ENCODE results near the gene LRP11. TPM values are rescaled to one million over a fixed set of nuclear protein-coding genes. Genes with fewer than 3 reads are reported as not detected.

Gene LRP11
- total and polyA plus RNA-seq, 2 experiments from 2014 or later, result 50.3 to 108 TPM

GRCh38 chr6:149809798-149810197 lies 54.4 kb downstream of the LRP11 start:
- Histone ChIP-seq H4K20me1 (ENCODE audit: insufficient read depth) (no peaks in the 10 kb centered on the region), H3K9ac (no peak overlapping the region), H3K9me3 (ENCODE audit: low read depth) (no peaks in the 10 kb centered on the region), H3K4me2 (ENCODE audit: unreplicated experiment) (no peak overlapping the region), H3K4me1 (ENCODE audit: insufficient read depth) (no peaks in the 10 kb centered on the region), H3K4me3 (no peak overlapping the region), H3F3A (ENCODE audit: insufficient read depth) (peaks cover 32% of the 10 kb centered on the region), H3K27me3 (replicated peaks; ENCODE audit: insufficient read depth) (no peaks in the 10 kb centered on the region), H3K36me3 (ENCODE audit: low read depth) (peaks cover 24% of the 10 kb centered on the region), H3K9me2 (ENCODE audit: insufficient read depth) (no peaks in the 10 kb centered on the region), H2AFZ (no peak overlapping the region), H3K27ac (no peak overlapping the region), H3K79me2 (ENCODE audit: insufficient read depth) (no peaks in the 10 kb centered on the region)
- TF ChIP-seq EZH2phosphoT487 (IDR thresholded peaks at IDR 0.05; ENCODE audit: insufficient read depth, low read depth), result no peak
- no peak for TF ChIP-seq EZH2 (IDR thresholded peaks at IDR 0.05; ENCODE audit: insufficient read depth, poor library complexity, severe bottlenecking)
- in situ Hi-C loops (cut with MboI), result no loop called here
- no peak for DNase-seq
- WGBS, 2 experiments (ENCODE audit: low coverage in 1 of 2, low lambda C conversion rate in 2 of 2, missing lambda C conversion rate in 2 of 2), result 94 to 98% methylated on average over 2 of the region's 2 CpGs

DNA sequence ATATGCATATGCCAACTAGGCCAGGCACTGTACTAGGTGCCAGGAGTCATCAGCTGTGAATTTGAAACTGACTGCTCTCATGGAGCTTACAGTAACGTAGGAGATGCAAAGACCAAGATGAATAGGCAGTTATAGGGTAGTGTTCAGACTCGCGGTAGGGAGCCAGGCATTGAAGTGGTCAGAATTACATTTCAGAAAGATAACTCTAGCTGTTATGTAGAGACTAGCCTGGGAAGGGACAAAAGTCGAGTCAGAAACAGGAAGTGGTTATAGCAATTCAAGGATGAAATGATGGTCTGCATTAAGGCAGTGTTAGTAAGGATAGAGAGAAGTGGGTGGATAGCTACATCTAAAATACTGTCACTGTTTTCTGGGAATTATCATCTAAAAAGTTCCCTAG lies 58.0 kb downstream of the LRP11 start:
- H3K27me3 ChIP-seq (replicated peaks; ENCODE audit: insufficient read depth), result no peaks in the 10 kb centered on the region
- WGBS, 2 experiments (ENCODE audit: low coverage in 1 of 2, low lambda C conversion rate in 2 of 2, missing lambda C conversion rate in 2 of 2), result 73 to 78% methylated on average over 4 of the region's 4 CpGs
- H3K4me3 ChIP-seq, result no peak overlapping the region
- peak; percentile 37 for DNase-seq
- H3K79me2 ChIP-seq (ENCODE audit: insufficient read depth), result peaks cover 16% of the 10 kb centered on the region
- H3K4me2 ChIP-seq (ENCODE audit: unreplicated experiment), result no peak overlapping the region
- no peaks in the 10 kb centered on the region for H3K9me3 ChIP-seq (ENCODE audit: low read depth)
- TF ChIP-seq EZH2 (IDR thresholded peaks at IDR 0.05; ENCODE audit: insufficient read depth, poor library complexity, severe bottlenecking) (no peak), EZH2phosphoT487 (IDR thresholded peaks at IDR 0.05; ENCODE audit: insufficient read depth, low read depth) (no peak)
- in situ Hi-C loops (cut with MboI), result no loop called here
- H3F3A ChIP-seq (ENCODE audit: insufficient read depth), result peaks cover 9% of the 10 kb centered on the region; the same call in 1 of the 2 replicates
- no peaks in the 10 kb centered on the region for H4K20me1 ChIP-seq (ENCODE audit: insufficient read depth)
- H3K9ac ChIP-seq, result no peak overlapping the region
- H3K27ac ChIP-seq, result no peak overlapping the region
- peaks cover 32% of the 10 kb centered on the region for H3K36me3 ChIP-seq (ENCODE audit: low read depth)
- no peaks in the 10 kb centered on the region for H3K9me2 ChIP-seq (ENCODE audit: insufficient read depth)
- no peaks in the 10 kb centered on the region for H3K4me1 ChIP-seq (ENCODE audit: insufficient read depth)
- H2AFZ ChIP-seq, result no peak overlapping the region

- 97 to 98% methylated on average over 3 of the region's 3 CpGs for WGBS, 2 experiments (ENCODE audit: low coverage in 1 of 2, low lambda C conversion rate in 2 of 2, missing lambda C conversion rate in 2 of 2)
- Histone ChIP-seq H3K4me2 (ENCODE audit: unreplicated experiment) (no peak overlapping the region), H3K4me3 (no peak overlapping the region), H3K9me3 (ENCODE audit: low read depth) (no peaks in the 10 kb centered on the region), H4K20me1 (ENCODE audit: insufficient read depth) (no peaks in the 10 kb centered on the region; the same call in 1 of the 2 replicates), H3K27me3 (replicated peaks; ENCODE audit: insufficient read depth) (no peaks in the 10 kb centered on the region), H3K9me2 (ENCODE audit: insufficient read depth) (no peaks in the 10 kb centered on the region), H3K36me3 (ENCODE audit: low read depth) (peaks cover 30% of the 10 kb centered on the region), H3K9ac (no peak overlapping the region), H2AFZ (no peak overlapping the region), H3K4me1 (ENCODE audit: insufficient read depth) (no peaks in the 10 kb centered on the region), H3K27ac (no peak overlapping the region), H3K79me2 (ENCODE audit: insufficient read depth) (peaks cover 74% of the 10 kb centered on the region), H3F3A (ENCODE audit: insufficient read depth) (no peaks in the 10 kb centered on the region)
- no peak for DNase-seq
- in situ Hi-C loops (cut with MboI), result no loop called here
- TF ChIP-seq EZH2phosphoT487 (IDR thresholded peaks at IDR 0.05; ENCODE audit: insufficient read depth, low read depth), result no peak
- TF ChIP-seq EZH2 (IDR thresholded peaks at IDR 0.05; ENCODE audit: insufficient read depth, poor library complexity, severe bottlenecking), result no peak
Measured at GRCh38 chr6:149783551-149783950, 80.6 kb downstream of the LRP11 start.

- no peak overlapping the region for H3K4me2 ChIP-seq (ENCODE audit: unreplicated experiment)
- WGBS, 2 experiments (ENCODE audit: low coverage in 1 of 2, low lambda C conversion rate in 2 of 2, missing lambda C conversion rate in 2 of 2), result 98 to 100% methylated on average over 2 of the region's 2 CpGs
- TF ChIP-seq EZH2phosphoT487 (IDR thresholded peaks at IDR 0.05; ENCODE audit: insufficient read depth, low read depth), result no peak
- no peak for TF ChIP-seq EZH2 (IDR thresholded peaks at IDR 0.05; ENCODE audit: insufficient read depth, poor library complexity, severe bottlenecking)
- H3K79me2 ChIP-seq (ENCODE audit: insufficient read depth), result peaks cover 68% of the 10 kb centered on the region
- no peaks in the 10 kb centered on the region for H3K9me2 ChIP-seq (ENCODE audit: insufficient read depth)
- peaks cover 33% of the 10 kb centered on the region for H3K36me3 ChIP-seq (ENCODE audit: low read depth)
- no peaks in the 10 kb centered on the region for H3F3A ChIP-seq (ENCODE audit: insufficient read depth)
- H3K4me3 ChIP-seq, result no peak overlapping the region
- H3K9ac ChIP-seq, result no peak overlapping the region
- H2AFZ ChIP-seq, result no peak overlapping the region
- no peaks in the 10 kb centered on the region for H3K27me3 ChIP-seq (replicated peaks; ENCODE audit: insufficient read depth)
- in situ Hi-C loops (cut with MboI), result no loop called here
- DNase-seq, result no peak
- no peaks in the 10 kb centered on the region; the same call in 1 of the 2 replicates for H4K20me1 ChIP-seq (ENCODE audit: insufficient read depth)
- H3K4me1 ChIP-seq (ENCODE audit: insufficient read depth), result no peaks in the 10 kb centered on the region
- H3K27ac ChIP-seq, result no peak overlapping the region
- H3K9me3 ChIP-seq (ENCODE audit: low read depth), result no peaks in the 10 kb centered on the region
Measured at GRCh38 chr6:149782337-149782736, 81.8 kb downstream of the LRP11 start.

- no peaks in the 10 kb centered on the region for H3K27me3 ChIP-seq (replicated peaks; ENCODE audit: insufficient read depth)
- no peak for TF ChIP-seq EZH2phosphoT487 (IDR thresholded peaks at IDR 0.05; ENCODE audit: insufficient read depth, low read depth)
- no peak for TF ChIP-seq EZH2 (IDR thresholded peaks at IDR 0.05; ENCODE audit: insufficient read depth, poor library complexity, severe bottlenecking)
- no peaks in the 10 kb centered on the region; the same call in 1 of the 2 replicates for H4K20me1 ChIP-seq (ENCODE audit: insufficient read depth)
- peaks cover 72% of the 10 kb centered on the region for H3K79me2 ChIP-seq (ENCODE audit: insufficient read depth)
- H3K9me2 ChIP-seq (ENCODE audit: insufficient read depth), result no peaks in the 10 kb centered on the region
- no peak overlapping the region for H3K9ac ChIP-seq
- H3F3A ChIP-seq (ENCODE audit: insufficient read depth), result no peaks in the 10 kb centered on the region
- H3K27ac ChIP-seq, result no peak overlapping the region
- DNase-seq, result no peak
- H3K4me1 ChIP-seq (ENCODE audit: insufficient read depth), result no peaks in the 10 kb centered on the region
- no peaks in the 10 kb centered on the region for H3K9me3 ChIP-seq (ENCODE audit: low read depth)
- no peak overlapping the region for H3K4me2 ChIP-seq (ENCODE audit: unreplicated experiment)
- H2AFZ ChIP-seq, result no peak overlapping the region
- peaks cover 39% of the 10 kb centered on the region for H3K36me3 ChIP-seq (ENCODE audit: low read depth)
- in situ Hi-C loops (cut with MboI), result no loop called here
- no peak overlapping the region for H3K4me3 ChIP-seq
Measured at GRCh38 chr6:149781715-149782114, 82.4 kb downstream of the LRP11 start.

Data from GM23248 (cell line).